Measurements from ENCODE around the gene VASP. TPM values are rescaled to one million over a fixed set of nuclear protein-coding genes. Genes with fewer than 3 reads are reported as not detected.

VASP gene
- total and polyA plus RNA-seq, 9 of the 15 experiments (the other 6 are each of a cell fraction or from before 2014, with no cell fraction given) = 16.7 to 261 (median 112) TPM

DNA sequence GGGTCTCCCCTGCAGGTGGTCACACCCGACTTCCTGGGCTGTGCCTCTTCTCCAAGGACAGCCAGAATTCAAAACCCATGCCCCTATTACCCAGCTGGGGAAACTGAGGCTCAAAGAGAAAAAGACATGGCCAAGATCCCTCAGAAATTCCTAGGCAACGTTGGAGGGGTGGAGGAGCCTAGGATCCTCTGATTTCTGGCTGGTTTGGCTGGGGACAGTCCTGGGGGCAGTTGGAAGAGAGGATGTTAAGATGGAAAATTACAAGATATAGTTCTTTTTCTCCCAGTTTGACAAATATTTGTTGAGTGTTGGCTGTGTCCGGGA lies 2.4 kb downstream of the VASP start:
- H3K9me1 ChIP-seq (ENCODE audit: control insufficient read depth, insufficient read depth, low read length) = no peaks in the 10 kb centered on the region
- FAIRE-seq = no peak
- 2% methylated on average over 3 of the region's 3 CpGs for WGBS (ENCODE audit: insufficient coverage, low coverage, missing lambda C conversion rate)
- BruUV-seq (replicated peaks) = no TSS peak
- no peaks in the 10 kb centered on the region for H3K9me3 ChIP-seq (replicated peaks; ENCODE audit: control insufficient read depth, insufficient read depth, low read depth, low read length)
- intact Hi-C loops (cut with micrococcal nuclease) = loop anchor here (5.0 kb wide), 1 partner anchor 133 kb away; no protein-coding TSS in a partner anchor
- peak overlapping the region; percentile 76 to 97 for H3K9ac ChIP-seq (ENCODE audit: insufficient read depth in 1 of 2, low read depth in 2 of 2, low read length in 2 of 2)
- no peak overlapping the region for H2AFZ ChIP-seq (ENCODE audit: low read depth, low read length)
- H3K36me3 ChIP-seq (ENCODE audit: control insufficient read depth, insufficient read depth, low read length) = peaks cover 49% of the 10 kb centered on the region; the same call in 2 of the 3 replicates
- H4K20me1 ChIP-seq (replicated peaks; ENCODE audit: control insufficient read depth, insufficient read depth, low read length) = peaks cover 2% of the 10 kb centered on the region; the same call in 1 of the 2 replicates
- in situ Hi-C loops (cut with MboI) = no loop called here
- H3K79me2 ChIP-seq (ENCODE audit: control insufficient read depth, insufficient read depth, low read length) = peaks cover 83% of the 10 kb centered on the region
- H3K27ac ChIP-seq (ENCODE audit: extremely low read depth, low read depth, low read length) = peak overlapping the region; percentile 98
- no peak for DNase-seq (ENCODE audit: extremely low read depth in 1 of 4, low spot score in 3 of 4)
- H3K4me1 ChIP-seq (replicated peaks in 1 of 2; ENCODE audit: control insufficient read depth in 2 of 2, insufficient read depth in 2 of 2, low read length in 2 of 2) = peaks cover 43 to 53% of the 10 kb centered on the region in 2 experiments
- H3K4me2 ChIP-seq (ENCODE audit: insufficient read depth, low read length) = peak overlapping the region; percentile 97
- H3K27me3 ChIP-seq (ENCODE audit: control insufficient read depth in 2 of 2, insufficient read depth in 2 of 2, low read length in 2 of 2) = no peaks in the 10 kb centered on the region
- POLR2A ChIA-PET = interaction anchor here (0.6 to 1.0 kb wide), 2 partner anchors 16 to 23 kb away, joined by 3 read pairs; no protein-coding TSS in a partner anchor
- ATAC-seq = no peak
- CTCF ChIA-PET (ENCODE audit: low intra/inter-chr PET ratio) = no interaction called here
- H3K4me3 ChIP-seq = peak overlapping the region; percentile 99
- TF ChIP-seq ZNF644 (tag; IDR thresholded peaks at IDR 0.05; ENCODE audit: low read depth) = no peak
- 0 out of 2 replicates have a peak, but pooled peaks have one; percentile 20 for TF ChIP-seq BCL6 (CRISPR knock-in tag; IDR thresholded peaks at IDR 0.05)
- no peak for TF ChIP-seq PHB (CRISPR knock-in tag; IDR thresholded peaks at IDR 0.05)
- TF ChIP-seq, protein P1, sequence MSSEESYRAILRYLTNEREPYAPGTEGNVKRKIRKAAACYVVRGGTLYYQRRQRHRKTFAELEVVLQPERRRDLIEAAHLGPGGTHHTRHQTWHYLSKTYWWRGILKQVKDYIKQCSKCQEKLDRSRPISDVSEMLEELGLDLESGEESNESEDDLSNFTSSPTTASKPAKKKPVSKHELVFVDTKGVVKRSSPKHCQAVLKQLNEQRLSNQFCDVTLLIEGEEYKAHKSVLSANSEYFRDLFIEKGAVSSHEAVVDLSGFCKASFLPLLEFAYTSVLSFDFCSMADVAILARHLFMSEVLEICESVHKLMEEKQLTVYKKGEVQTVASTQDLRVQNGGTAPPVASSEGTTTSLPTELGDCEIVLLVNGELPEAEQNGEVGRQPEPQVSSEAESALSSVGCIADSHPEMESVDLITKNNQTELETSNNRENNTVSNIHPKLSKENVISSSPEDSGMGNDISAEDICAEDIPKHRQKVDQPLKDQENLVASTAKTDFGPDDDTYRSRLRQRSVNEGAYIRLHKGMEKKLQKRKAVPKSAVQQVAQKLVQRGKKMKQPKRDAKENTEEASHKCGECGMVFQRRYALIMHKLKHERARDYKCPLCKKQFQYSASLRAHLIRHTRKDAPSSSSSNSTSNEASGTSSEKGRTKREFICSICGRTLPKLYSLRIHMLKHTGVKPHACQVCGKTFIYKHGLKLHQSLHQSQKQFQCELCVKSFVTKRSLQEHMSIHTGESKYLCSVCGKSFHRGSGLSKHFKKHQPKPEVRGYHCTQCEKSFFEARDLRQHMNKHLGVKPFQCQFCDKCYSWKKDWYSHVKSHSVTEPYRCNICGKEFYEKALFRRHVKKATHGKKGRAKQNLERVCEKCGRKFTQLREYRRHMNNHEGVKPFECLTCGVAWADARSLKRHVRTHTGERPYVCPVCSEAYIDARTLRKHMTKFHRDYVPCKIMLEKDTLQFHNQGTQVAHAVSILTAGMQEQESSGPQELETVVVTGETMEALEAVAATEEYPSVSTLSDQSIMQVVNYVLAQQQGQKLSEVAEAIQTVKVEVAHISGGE (CRISPR knock-in tag; IDR thresholded peaks at IDR 0.05) = 0 out of 6 replicates have a peak, but pooled peaks of 1 of the 3 experiments have one; percentile 25
- TF ChIP-seq, protein P2, sequence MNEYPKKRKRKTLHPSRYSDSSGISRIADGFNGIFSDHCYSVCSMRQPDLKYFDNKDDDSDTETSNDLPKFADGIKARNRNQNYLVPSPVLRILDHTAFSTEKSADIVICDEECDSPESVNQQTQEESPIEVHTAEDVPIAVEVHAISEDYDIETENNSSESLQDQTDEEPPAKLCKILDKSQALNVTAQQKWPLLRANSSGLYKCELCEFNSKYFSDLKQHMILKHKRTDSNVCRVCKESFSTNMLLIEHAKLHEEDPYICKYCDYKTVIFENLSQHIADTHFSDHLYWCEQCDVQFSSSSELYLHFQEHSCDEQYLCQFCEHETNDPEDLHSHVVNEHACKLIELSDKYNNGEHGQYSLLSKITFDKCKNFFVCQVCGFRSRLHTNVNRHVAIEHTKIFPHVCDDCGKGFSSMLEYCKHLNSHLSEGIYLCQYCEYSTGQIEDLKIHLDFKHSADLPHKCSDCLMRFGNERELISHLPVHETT (CRISPR knock-in tag; conservative IDR thresholded peaks at IDR 0.05 in 1 of 2, IDR thresholded peaks at IDR 0.05 in 1 of 2) = 0 out of 4 replicates have a peak, but pooled peaks of 1 of the 2 experiments have one; percentile 16
- TF ChIP-seq HMGN3 (IDR thresholded peaks at IDR 0.05; ENCODE audit: borderline replicate concordance, extremely low read depth, insufficient read length, low read depth, low read length) = no peak
- TF ChIP-seq SMAD4 (CRISPR knock-in tag; conservative IDR thresholded peaks at IDR 0.05) = peak; percentile 6; the same call in 1 of the 2 replicates
- TF ChIP-seq, protein P3, sequence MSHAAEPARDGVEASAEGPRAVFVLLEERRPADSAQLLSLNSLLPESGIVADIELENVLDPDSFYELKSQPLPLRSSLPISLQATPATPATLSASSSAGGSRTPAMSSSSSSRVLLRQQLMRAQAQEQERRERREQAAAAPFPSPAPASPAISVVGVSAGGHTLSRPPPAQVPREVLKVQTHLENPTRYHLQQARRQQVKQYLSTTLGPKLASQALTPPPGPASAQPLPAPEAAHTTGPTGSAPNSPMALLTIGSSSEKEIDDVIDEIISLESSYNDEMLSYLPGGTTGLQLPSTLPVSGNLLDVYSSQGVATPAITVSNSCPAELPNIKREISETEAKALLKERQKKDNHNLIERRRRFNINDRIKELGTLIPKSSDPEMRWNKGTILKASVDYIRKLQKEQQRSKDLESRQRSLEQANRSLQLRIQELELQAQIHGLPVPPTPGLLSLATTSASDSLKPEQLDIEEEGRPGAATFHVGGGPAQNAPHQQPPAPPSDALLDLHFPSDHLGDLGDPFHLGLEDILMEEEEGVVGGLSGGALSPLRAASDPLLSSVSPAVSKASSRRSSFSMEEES (CRISPR knock-in tag; IDR thresholded peaks at IDR 0.05) = no peak
- peak; percentile 60 for TF ChIP-seq POLR2H (tag; IDR thresholded peaks at IDR 0.05; ENCODE audit: low read depth)
- TF ChIP-seq, protein P4, sequence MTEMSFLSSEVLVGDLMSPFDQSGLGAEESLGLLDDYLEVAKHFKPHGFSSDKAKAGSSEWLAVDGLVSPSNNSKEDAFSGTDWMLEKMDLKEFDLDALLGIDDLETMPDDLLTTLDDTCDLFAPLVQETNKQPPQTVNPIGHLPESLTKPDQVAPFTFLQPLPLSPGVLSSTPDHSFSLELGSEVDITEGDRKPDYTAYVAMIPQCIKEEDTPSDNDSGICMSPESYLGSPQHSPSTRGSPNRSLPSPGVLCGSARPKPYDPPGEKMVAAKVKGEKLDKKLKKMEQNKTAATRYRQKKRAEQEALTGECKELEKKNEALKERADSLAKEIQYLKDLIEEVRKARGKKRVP (CRISPR knock-in tag; IDR thresholded peaks at IDR 0.05) = no peak
- no peak for TF ChIP-seq NR2F6 (CRISPR knock-in tag; IDR thresholded peaks at IDR 0.05)
- TF ChIP-seq LCOR (CRISPR knock-in tag; IDR thresholded peaks at IDR 0.05) = 0 out of 2 replicates have a peak, but pooled peaks have one; percentile 5
- TF ChIP-seq CEBPG (CRISPR knock-in tag; IDR thresholded peaks at IDR 0.05) = no peak
- no peak for TF ChIP-seq CEBPG (tag; conservative IDR thresholded peaks at IDR 0.05 in 1 of 2, IDR thresholded peaks at IDR 0.05 in 1 of 2)

All from K562 (cell line).